Pancreas (tissue), 10 donors: ENCODE measurements around the gene CLPTM1. TPM values are rescaled to one million over a fixed set of nuclear protein-coding genes. Genes with fewer than 3 reads are reported as not detected.
A peak's percentile ranks its signal among the peaks of the same experiment; 100 is the strongest.
"Not testable (repeated sequence)": the region's sequence is repeated elsewhere in the genome, so short reads cannot be mapped to it uniquely, and the experiment has no call there.

Experiments used
- ATAC-seq, 4 donors: fragments of 200-7000 bp; cut with Tn5 transposase; one replicate each; pipeline versions ENCODE4 v1.8.0 to v1.9.1; 2020; ENCODE audit warnings: mild to moderate bottlenecking in 4 of 4, moderate library complexity in 4 of 4
- DNase-seq, 6 donors: peaks; one replicate each; pipeline ENCODE4 v3.0.0-alpha.2; 2020
- FAIRE-seq: peaks from 2 replicates; lab custom pipeline; 2012; peaks lifted over from hg19 to GRCh38; lab: Jason Lieb, UNC
- H3K27ac ChIP-seq, 4 donors: fragments of 200-600 bp; sonication (generic); 1 replicate in 3 of 4; 2 replicates in 1 of 4; pipeline versions ENCODE4 v1.5.0 to v1.8.0; 2020
- H3K27me3 ChIP-seq, 4 donors: fragments of 200-600 bp; one replicate each; pipeline ENCODE4 v1.8.0; 2021
- H3K36me3 ChIP-seq, 3 donors: fragments of 200-600 bp; sonication (generic) in 1 of 3; one replicate each; pipeline versions ENCODE4 v1.5.0 to v1.8.0; 2020 to 2021
- H3K4me1 ChIP-seq, 3 donors: fragments of 200-600 bp; one replicate each; pipeline ENCODE4 v1.8.0; 2021
- H3K4me3 ChIP-seq, 4 donors: fragments of 200-600 bp; sonication (generic) in 2 of 4; one replicate each; pipeline versions ENCODE4 v1.5.0 to v1.8.0; 2020 to 2021
- H3K9me3 ChIP-seq, 4 donors: fragments of 200-600 bp; one replicate each; pipeline ENCODE4 v1.8.0; 2021
- WGBS, 2 donors: extraction: QIAGEN DNeasy Blood & Tissue Kit; methylation state at CpG; one replicate each; pipeline ENCODE4 v1.1.7; 2013; 5-methylcytosine and 5-hydroxymethylcytosine counted together
- intact Hi-C, 3 donors: fragments of 100-400 bp; cut with DNase I; formaldehyde crosslinking; loops; one replicate each; pipeline versions ENCODE4 v1.11.1 to v1.14.2; 2022
- polyA plus RNA-seq, 2 donors: library from polyadenylated mRNA; stranded (reverse); fragments of 200-250 nt; gene quantifications; one replicate each; pipeline ENCODE4 v1.2.3, GENCODE V29; 2013
- total RNA-seq, 6 donors: library from RNA; stranded (reverse); fragmentation: NEBNext Ultra II Directional in 4 of 6; extraction: Animal tissue kit (Norgen Biotek cat#: 25700) in 4 of 6; gene quantifications; one replicate each; pipeline versions ENCODE4 v1.2.1 to v1.2.4, GENCODE V29; 2021 to 2023
- TF ChIP-seq, protein P1 (sequence below), 4 donors: fragments of 200-600 bp; sonication (generic) in 3 of 4; IDR thresholded peaks; one replicate each; pipeline versions ENCODE4 v1.5.0 to v1.8.0; 2021; ENCODE audit warnings: antibody characterized with exemption in 4 of 4
- donor health status: healthy with polysubstance abuse.
- donor health status: DM: no; HTN: no; CAD: no; lungs with moderate emphysema.
- donor health status: DM: no; HTN: no; CAD: no.
- donor health status: control.
- donor health status: control.
- donor health status: Bipolar disorder and iron deficiency.
- donor health status: DM: yes; HTN: yes; CAD: no.
- donor health status: DM: no; HTN: no; CAD: no.
- donor health status: DM: no; HTN: no; CAD: no.
- donor health status: DM: yes; HTN: yes; CAD: no.

CLPTM1 gene
- total and polyA plus RNA-seq, 8 donors, result 56.4 to 81.9 (median 66.3) TPM

DNA sequence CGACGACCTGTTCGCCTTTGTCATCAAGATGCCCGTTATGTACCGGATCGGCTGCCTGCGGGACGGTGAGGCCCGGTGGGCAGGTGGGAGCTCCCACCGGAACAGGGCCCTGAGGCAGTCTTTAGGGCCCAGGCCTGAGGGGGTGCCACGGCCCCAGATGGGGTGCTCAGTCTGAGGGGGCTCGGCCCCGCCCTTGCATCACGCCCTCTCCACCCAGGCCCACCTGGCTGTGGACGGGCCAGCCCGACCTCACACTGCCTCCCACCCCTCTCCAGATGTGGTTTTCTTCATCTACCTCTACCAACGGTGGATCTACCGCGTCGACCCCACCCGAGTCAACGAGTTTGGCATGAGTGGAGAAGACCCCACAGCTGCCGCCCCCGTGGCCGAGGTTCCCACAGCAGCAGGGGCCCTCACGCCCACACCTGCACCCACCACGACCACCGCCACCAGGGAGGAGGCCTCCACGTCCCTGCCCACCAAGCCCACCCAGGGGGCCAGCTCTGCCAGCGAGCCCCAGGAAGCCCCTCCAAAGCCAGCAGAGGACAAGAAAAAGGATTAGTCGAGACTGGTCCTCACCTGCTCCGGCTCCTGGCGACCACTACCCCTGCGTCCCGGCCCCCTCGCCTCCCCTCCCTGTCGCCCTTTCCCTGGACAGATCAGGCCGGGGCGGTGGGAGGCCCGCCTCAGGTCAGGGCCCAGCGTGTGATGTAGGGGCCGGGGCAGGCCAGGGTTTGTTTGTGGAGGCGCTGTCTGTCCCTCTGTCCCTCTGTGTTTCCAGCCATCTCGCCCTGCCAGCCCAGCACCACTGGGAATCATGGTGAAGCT, 37.4 kb downstream of the CLPTM1 start:
- no peak for FAIRE-seq
- H3K27ac ChIP-seq, result no peak overlapping the region
- H3K4me1 ChIP-seq, result no peaks in the 10 kb centered on the region
- H3K4me3 ChIP-seq, result no peak overlapping the region
- intact Hi-C loops, result no loop called here
- TF ChIP-seq, protein P1, sequence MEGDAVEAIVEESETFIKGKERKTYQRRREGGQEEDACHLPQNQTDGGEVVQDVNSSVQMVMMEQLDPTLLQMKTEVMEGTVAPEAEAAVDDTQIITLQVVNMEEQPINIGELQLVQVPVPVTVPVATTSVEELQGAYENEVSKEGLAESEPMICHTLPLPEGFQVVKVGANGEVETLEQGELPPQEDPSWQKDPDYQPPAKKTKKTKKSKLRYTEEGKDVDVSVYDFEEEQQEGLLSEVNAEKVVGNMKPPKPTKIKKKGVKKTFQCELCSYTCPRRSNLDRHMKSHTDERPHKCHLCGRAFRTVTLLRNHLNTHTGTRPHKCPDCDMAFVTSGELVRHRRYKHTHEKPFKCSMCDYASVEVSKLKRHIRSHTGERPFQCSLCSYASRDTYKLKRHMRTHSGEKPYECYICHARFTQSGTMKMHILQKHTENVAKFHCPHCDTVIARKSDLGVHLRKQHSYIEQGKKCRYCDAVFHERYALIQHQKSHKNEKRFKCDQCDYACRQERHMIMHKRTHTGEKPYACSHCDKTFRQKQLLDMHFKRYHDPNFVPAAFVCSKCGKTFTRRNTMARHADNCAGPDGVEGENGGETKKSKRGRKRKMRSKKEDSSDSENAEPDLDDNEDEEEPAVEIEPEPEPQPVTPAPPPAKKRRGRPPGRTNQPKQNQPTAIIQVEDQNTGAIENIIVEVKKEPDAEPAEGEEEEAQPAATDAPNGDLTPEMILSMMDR (IDR thresholded peaks at IDR 0.05), result no peak
- WGBS, 2 donors, result 92 to 96% methylated on average over 44 of the region's 44 CpGs
- ATAC-seq, result no peak
- H3K9me3 ChIP-seq, result no peaks in the 10 kb centered on the region
- peaks cover 0 to 26% (median 8%) of the 10 kb centered on the region in 3 donors for H3K36me3 ChIP-seq
- DNase-seq, result peak in 1 of 6 donors; percentile 64
- no peaks in the 10 kb centered on the region for H3K27me3 ChIP-seq

DNA sequence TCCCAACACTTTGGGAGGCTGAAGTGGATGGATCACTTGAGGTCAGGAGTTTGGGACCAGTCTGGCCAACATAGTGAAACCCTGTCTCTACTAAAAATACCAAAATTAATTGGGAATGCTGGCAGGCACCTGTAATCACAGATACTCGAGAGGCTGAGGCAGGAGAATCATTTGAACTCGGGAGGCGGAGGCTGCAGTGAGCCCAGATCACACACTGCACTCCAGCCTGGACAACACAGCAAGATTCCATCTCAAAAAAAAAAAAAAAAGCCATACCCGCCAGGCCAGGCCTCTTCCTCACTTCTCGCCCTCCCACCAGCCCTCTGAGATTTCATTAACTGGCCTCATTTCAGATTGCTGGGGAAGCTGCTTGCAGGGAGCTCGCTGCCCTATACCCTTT, 38.3 kb downstream of the CLPTM1 start:
- H3K27me3 ChIP-seq, result no peaks in the 10 kb centered on the region
- H3K4me1 ChIP-seq, result no peaks in the 10 kb centered on the region
- TF ChIP-seq, protein P1 (IDR thresholded peaks at IDR 0.05), result no peak
- intact Hi-C loops, result no loop called here
- peaks cover 0 to 23% (median 8%) of the 10 kb centered on the region in 3 donors for H3K36me3 ChIP-seq
- 84 to 89% methylated on average over 6 of the region's 6 CpGs for WGBS, 2 donors
- FAIRE-seq (no peak), DNase-seq (no peak), ATAC-seq (no peak)
- H3K27ac ChIP-seq, result no peak overlapping the region
- no peaks in the 10 kb centered on the region for H3K9me3 ChIP-seq
- no peak overlapping the region for H3K4me3 ChIP-seq

DNA sequence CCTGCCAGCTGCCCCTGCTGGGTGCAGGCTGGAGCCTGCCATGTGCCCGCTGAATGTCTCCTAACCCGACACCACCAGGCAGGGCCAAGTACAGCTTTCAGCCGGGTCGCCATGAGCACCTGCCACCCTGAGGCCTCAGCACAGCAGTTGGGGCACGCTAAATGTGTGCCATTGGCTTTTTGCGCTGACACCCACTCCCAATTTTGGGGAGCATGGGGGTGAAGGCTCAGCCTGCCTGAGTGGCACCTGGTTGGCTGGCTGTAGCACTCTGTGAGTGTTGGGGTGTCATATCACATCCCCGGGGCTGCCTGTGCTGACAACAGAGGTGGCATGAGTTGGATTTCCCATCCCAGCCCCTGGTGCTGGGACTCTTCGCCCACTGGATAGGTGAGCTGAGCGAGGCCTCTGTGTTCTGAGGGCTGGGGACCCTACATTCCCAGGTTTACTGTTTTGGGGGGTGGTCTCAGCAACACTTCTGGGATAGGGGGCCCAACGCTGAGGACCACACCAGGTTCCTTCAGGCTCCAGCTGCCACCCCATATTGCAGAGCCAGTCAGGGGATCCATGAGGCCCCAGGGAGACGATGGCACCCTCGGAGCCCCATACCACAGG, 38.9 kb downstream of the CLPTM1 start:
- TF ChIP-seq, protein P1 (IDR thresholded peaks at IDR 0.05), result no peak
- no peak for FAIRE-seq
- Histone ChIP-seq H3K4me1 (no peaks in the 10 kb centered on the region), H3K27ac (no peak overlapping the region), H3K4me3 (no peak overlapping the region), H3K9me3 (no peaks in the 10 kb centered on the region), H3K27me3 (no peaks in the 10 kb centered on the region), H3K36me3 (peaks cover 0 to 18% (median 8%) of the 10 kb centered on the region in 3 donors)
- intact Hi-C loops, result no loop called here
- WGBS, 2 donors, result 85 to 92% methylated on average over 12 of the region's 12 CpGs
- ATAC-seq, result no peak
- DNase-seq, result no peak

DNA sequence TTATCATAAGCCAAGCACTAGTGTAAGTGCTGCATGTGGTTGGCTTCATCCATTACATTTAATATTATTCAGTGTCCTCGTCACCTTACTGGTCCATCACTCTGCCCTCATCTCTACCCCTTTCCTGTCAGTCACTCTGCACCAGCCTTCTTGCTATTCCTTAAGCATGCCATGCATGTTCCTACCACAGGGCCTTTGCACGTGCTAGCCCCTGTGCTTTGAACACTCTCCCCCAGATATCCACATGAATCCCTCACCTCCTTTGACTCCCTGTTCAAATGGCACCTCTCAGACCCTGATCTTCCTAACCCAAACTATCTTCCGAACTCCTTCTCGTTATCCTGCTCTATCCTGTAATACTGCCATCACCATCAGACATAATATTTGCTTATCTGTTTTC, 42.8 kb downstream of the CLPTM1 start:
- 74 to 94% methylated on average over 4 of the region's 4 CpGs for WGBS, 2 donors
- FAIRE-seq, result no peak

DNA sequence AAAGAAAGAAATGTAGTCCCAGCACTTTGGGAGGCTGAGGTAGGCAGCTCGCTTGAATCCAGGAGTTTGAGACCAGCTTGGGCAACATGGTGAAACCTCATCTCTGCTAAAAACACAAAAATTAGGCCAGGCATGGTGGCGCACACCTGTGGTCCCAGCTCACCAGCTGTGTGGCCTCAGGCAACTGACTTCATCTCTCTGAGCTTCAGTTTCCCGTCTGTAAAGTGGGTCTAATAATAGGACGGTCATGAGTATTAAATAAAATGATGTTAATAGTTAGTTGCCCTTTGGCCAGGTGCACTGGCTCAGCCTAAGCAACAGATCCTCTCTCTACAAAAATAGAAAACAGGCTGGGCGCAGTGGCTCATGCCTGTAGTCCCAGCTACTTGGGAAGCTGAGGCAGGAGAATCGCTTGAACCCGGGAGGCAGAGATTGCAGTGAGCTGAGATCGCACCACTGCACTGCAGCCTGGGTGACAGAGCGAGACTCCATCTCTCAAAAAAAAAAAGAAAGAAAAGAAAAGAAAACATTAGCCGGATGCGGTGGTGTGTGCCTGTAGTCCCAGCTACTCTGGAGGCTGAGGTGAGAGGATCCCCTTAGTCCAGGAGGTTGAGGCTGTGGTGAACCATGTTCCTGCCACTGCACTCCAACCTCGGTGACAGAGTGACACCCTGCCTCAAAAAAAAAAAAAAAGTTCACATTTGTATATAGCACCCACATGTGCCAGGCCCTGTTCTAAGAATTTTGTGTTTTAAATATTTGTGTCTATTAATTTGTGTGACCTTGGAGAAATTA, 44.1 kb downstream of the CLPTM1 start:
- DNase-seq, FAIRE-seq: not testable (repeated sequence)

More for the DNA sequence above, 42.8 kb downstream of the CLPTM1 start:
- Histone ChIP-seq H3K4me3 (no peak overlapping the region), H3K27ac (no peak overlapping the region), H3K9me3 (no peaks in the 10 kb centered on the region), H3K27me3 (no peaks in the 10 kb centered on the region), H3K36me3 (peaks cover 0 to under 1% (median 0%) of the 10 kb centered on the region in 3 donors), H3K4me1 (peaks cover 0 to 6% (median 0%) of the 10 kb centered on the region in 3 donors)
- DNase-seq (no peak), ATAC-seq (no peak)
- intact Hi-C loops, result no loop called here
- TF ChIP-seq, protein P1 (IDR thresholded peaks at IDR 0.05), result no peak

DNA sequence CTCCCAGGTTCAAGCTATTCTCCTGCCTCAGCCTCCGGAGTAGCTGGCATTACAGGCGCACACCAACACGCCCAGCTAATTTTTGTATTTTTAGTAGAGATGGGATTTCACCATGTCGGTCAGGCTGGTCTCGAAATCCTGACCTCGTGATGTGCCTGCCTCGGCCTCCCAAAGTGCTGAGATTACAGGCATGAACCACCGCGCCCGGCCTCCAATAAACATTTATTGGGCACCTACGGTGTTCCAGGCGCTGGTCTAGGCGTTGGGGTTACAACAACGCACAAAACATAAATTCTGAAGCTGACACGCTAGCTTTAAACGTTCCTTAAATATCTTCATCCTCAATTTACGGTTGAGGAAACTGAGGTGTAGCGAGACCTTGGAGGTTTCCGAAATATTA, 45.5 kb downstream of the CLPTM1 start:
- intact Hi-C loops, H3K36me3 ChIP-seq, H3K9me3 ChIP-seq, FAIRE-seq, DNase-seq, ATAC-seq, H3K4me1 ChIP-seq, H3K27me3 ChIP-seq: not testable (repeated sequence)
- H3K4me3 ChIP-seq, result peak overlapping the region in 2 of 4 donors; percentile 67 to 79
- 60 to 67% methylated on average over 19 of the region's 19 CpGs for WGBS, 2 donors
- H3K27ac ChIP-seq, result peak overlapping the region in 2 of 4 donors; percentile 42 to 59

More for the DNA sequence above, 44.1 kb downstream of the CLPTM1 start:
- H3K9me3 ChIP-seq, H3K4me3 ChIP-seq, H3K27me3 ChIP-seq, H3K4me1 ChIP-seq, intact Hi-C loops, H3K27ac ChIP-seq, ATAC-seq, H3K36me3 ChIP-seq: not testable (repeated sequence)
- WGBS, 2 donors, result 68 to 69% methylated on average over 12 of the region's 12 CpGs
